Measurements from ENCODE around the gene MUC5B. TPM values are rescaled to one million over a fixed set of nuclear protein-coding genes. Genes with fewer than 3 reads are reported as not detected.
A peak's percentile ranks its signal among the peaks of the same experiment; 100 is the strongest.
"Not testable (repeated sequence)": the region's sequence is repeated elsewhere in the genome, so short reads cannot be mapped to it uniquely, and the experiment has no call there.

Gene MUC5B
- total RNA-seq, 1 donor from 2014 or later: not detected

GRCh38 chr11:1211838-1212237 lies 11.0 kb upstream of the MUC5B start:
- intact Hi-C loops (cut with micrococcal nuclease): no loop called here
- no peak for DNase-seq
- ATAC-seq: no peak

GRCh38 chr11:1215826-1216225 lies 7.0 kb upstream of the MUC5B start:
- DNase-seq; ATAC-seq; intact Hi-C loops (cut with micrococcal nuclease): not testable (repeated sequence)

GRCh38 chr11:1217151-1217550 lies 5.7 kb upstream of the MUC5B start:
- DNase-seq (no peak), ATAC-seq (no peak)
- intact Hi-C loops (cut with micrococcal nuclease): no loop called here

GRCh38 chr11:1218256-1218787 lies 4.5 kb upstream of the MUC5B start:
- ATAC-seq: no peak
- peak; percentile 21 for DNase-seq
- intact Hi-C loops (cut with micrococcal nuclease): no loop called here

- intact Hi-C loops (cut with micrococcal nuclease): no loop called here
- ATAC-seq: no peak
- DNase-seq: peak; percentile 15
Observed at GRCh38 chr11:1218788-1219445, 3.9 kb upstream of the MUC5B start.

- no peak for ATAC-seq
- intact Hi-C loops (cut with micrococcal nuclease): no loop called here
- no peak for DNase-seq
Observed at GRCh38 chr11:1219446-1219833, 3.4 kb upstream of the MUC5B start.

GRCh38 chr11:1219834-1220815 lies 2.7 kb upstream of the MUC5B start:
- DNase-seq (peak; percentile 34), ATAC-seq (no peak)
- intact Hi-C loops (cut with micrococcal nuclease): no loop called here

- intact Hi-C loops (cut with micrococcal nuclease): no loop called here
- ATAC-seq: no peak
Observed at GRCh38 chr11:1220941-1221721, 1.7 kb upstream of the MUC5B start.

GRCh38 chr11:1221848-1222311 lies 986 bp upstream of the MUC5B start:
- DNase-seq (peak; percentile 25), ATAC-seq (no peak)
- intact Hi-C loops (cut with micrococcal nuclease): no loop called here

More at GRCh38 chr11:1220941-1221721, 1.7 kb upstream of the MUC5B start:
- peak; percentile 14 for DNase-seq

GRCh38 chr11:1223346-1224110 lies 662 bp downstream of the MUC5B start:
- no peak for ATAC-seq
- peak; percentile 18 for DNase-seq
- intact Hi-C loops (cut with micrococcal nuclease): no loop called here

- intact Hi-C loops (cut with micrococcal nuclease): no loop called here
- ATAC-seq: no peak
- DNase-seq: peak; percentile 16
Observed at GRCh38 chr11:1224111-1224490, 1.2 kb downstream of the MUC5B start.

GRCh38 chr11:1224491-1225385 lies 1.9 kb downstream of the MUC5B start:
- ATAC-seq: no peak
- intact Hi-C loops (cut with micrococcal nuclease): no loop called here
- DNase-seq: peak; percentile 26

GRCh38 chr11:1225386-1226225 lies 2.7 kb downstream of the MUC5B start:
- DNase-seq (peak; percentile 16), ATAC-seq (no peak)
- intact Hi-C loops (cut with micrococcal nuclease): no loop called here

- no peak for ATAC-seq
- DNase-seq: peak; percentile 27
- intact Hi-C loops (cut with micrococcal nuclease): no loop called here
Observed at GRCh38 chr11:1226226-1226985, 3.5 kb downstream of the MUC5B start.

GRCh38 chr11:1226986-1227550 lies 4.2 kb downstream of the MUC5B start:
- ATAC-seq (no peak), DNase-seq (peak; percentile 27)
- intact Hi-C loops (cut with micrococcal nuclease): no loop called here
